GM12878 (cell line): Measurements from ENCODE around the gene PPEF1. TPM values are rescaled to one million over a fixed set of nuclear protein-coding genes. Genes with fewer than 3 reads are reported as not detected.

Experiments used
- ATAC-seq: fragments of 200-7000 bp; cut with Tn5 transposase; 3 replicates; pipeline ENCODE4 v1.9.1; 2020; ENCODE audit warnings: mild to moderate bottlenecking, moderate library complexity
- BruUV-seq: library from RNA; stranded (reverse); fragments of 400-500 nt; replicated peaks from 2 replicates; lab custom pipeline; 2021; lab: Mats Ljungman, UMichigan
- CTCF ChIA-PET: fragments of 300-600 bp; sonication (Branson Sonifier 250); formaldehyde crosslinking; extraction: SDS; loops from one replicate; lab custom pipeline; 2021; ENCODE audit warnings: inconsistent platforms; lab: Yijun Ruan, JAX
- POLR2A ChIA-PET: fragments of 350-600 bp; formaldehyde crosslinking; extraction: SDS; loops from one replicate; lab custom pipeline; 2021; ENCODE audit warnings: inconsistent platforms; lab: Charles Lee
- RAD21 ChIA-PET: fragments of 300-600 bp; sonication (Branson Sonifier 250); formaldehyde crosslinking; loops from one replicate; lab custom pipeline; 2023; ENCODE audit warnings: antibody characterized with exemption; ENCODE audit not compliant: unreplicated experiment; lab: Charles Lee
- SMC1A ChIA-PET: fragments of 300-600 bp; sonication (Branson Sonifier 250); formaldehyde crosslinking; loops from one replicate; lab custom pipeline; 2023; ENCODE audit not compliant: unreplicated experiment, uncharacterized antibody; lab: Charles Lee
- DNase-seq: peaks from one replicate; pipeline ENCODE4 v3.0.0-alpha.2; 2011; ENCODE audit warnings: low read depth, low spot score
- FAIRE-seq: peaks from 3 replicates; lab custom pipeline; 2011; peaks lifted over from hg19 to GRCh38; lab: Jason Lieb, UNC
- H2AFZ ChIP-seq: 2 replicates; pipeline ENCODE4 v1.6.0; 2011; ENCODE audit warnings: low read depth, low read length, control low read depth; ENCODE audit not compliant: control insufficient read depth
- H3K27ac ChIP-seq: 2 replicates; pipeline ENCODE4 v1.5.1; 2011; ENCODE audit warnings: control low read depth; ENCODE audit not compliant: control insufficient read depth, insufficient read depth
- H3K27me3 ChIP-seq, 2 experiments: replicated peaks in 1 of 2; 2 replicates each; pipeline versions ENCODE4 v1.6.0 to v1.6.1; 2011; ENCODE audit warnings: low read length in 1 of 2; ENCODE audit not compliant: control insufficient read depth in 2 of 2, insufficient read depth in 2 of 2
- H3K36me3 ChIP-seq, 2 experiments: 2 replicates each; pipeline ENCODE4 v1.5.1; 2011; ENCODE audit warnings: low read length in 1 of 2; ENCODE audit not compliant: control insufficient read depth in 2 of 2, insufficient read depth in 2 of 2
- H3K4me1 ChIP-seq: 2 replicates; pipeline ENCODE4 v1.6.1; 2011; ENCODE audit warnings: mild to moderate bottlenecking, low read length, moderate library complexity, mixed read lengths; ENCODE audit not compliant: control insufficient read depth, insufficient read depth
- H3K4me2 ChIP-seq: 2 replicates; pipeline ENCODE4 v1.6.0; 2011; ENCODE audit warnings: control low read depth; ENCODE audit not compliant: control insufficient read depth, insufficient read depth
- H3K4me3 ChIP-seq: fragments of 200-600 bp; sonication (generic); 2 replicates; pipeline ENCODE4 v1.5.1; 2016
- H3K79me2 ChIP-seq: 2 replicates; pipeline ENCODE4 v1.6.0; 2011; ENCODE audit warnings: low read length; ENCODE audit not compliant: control insufficient read depth, insufficient read depth
- H3K9ac ChIP-seq: 2 replicates; pipeline ENCODE4 v1.8.0; 2011; ENCODE audit warnings: low read length, control low read depth, mixed read lengths; ENCODE audit not compliant: control insufficient read depth, insufficient read depth
- H3K9me3 ChIP-seq: replicated peaks from 3 replicates; pipeline ENCODE4 v1.5.1; 2011; ENCODE audit warnings: mild to moderate bottlenecking, low read length; ENCODE audit not compliant: control insufficient read depth, insufficient read depth
- H4K20me1 ChIP-seq: 2 replicates; pipeline ENCODE4 v1.6.0; 2011; ENCODE audit not compliant: control insufficient read depth, insufficient read depth
- BACH1 ChIP-seq: fragments of 450-650 bp; IDR thresholded peaks from 2 replicates; pipeline ENCODE4 v1.6.1; 2017; ENCODE audit warnings: mild to moderate bottlenecking, borderline replicate concordance
- BCL11A ChIP-seq: IDR thresholded peaks from 2 replicates; pipeline ENCODE4 v1.6.1; 2011; ENCODE audit warnings: low read depth, low read length
- BHLHE40 ChIP-seq, 2 experiments: fragments of 450-650 bp in 1 of 2; IDR thresholded peaks; 2 replicates each; pipeline ENCODE4 v1.6.1; 2011 to 2017; ENCODE audit warnings: low read depth in 2 of 2, borderline replicate concordance in 1 of 2, improper control_type of control experiment in 1 of 2, low read length in 1 of 2, mild to moderate bottlenecking in 1 of 2
- BRCA1 ChIP-seq: IDR thresholded peaks from 2 replicates; pipeline ENCODE4 v1.6.1; 2011; ENCODE audit warnings: low read depth, low read length, improper control_type of control experiment
- CHD2 ChIP-seq: IDR thresholded peaks from 2 replicates; pipeline ENCODE4 v1.6.1; 2011; ENCODE audit warnings: low read depth, low read length, improper control_type of control experiment, borderline replicate concordance
- ESRRA ChIP-seq: IDR thresholded peaks from 2 replicates; pipeline ENCODE4 v1.6.1; 2012; ENCODE audit warnings: mild to moderate bottlenecking, low read length, improper control_type of control experiment
- EZH2 ChIP-seq: IDR thresholded peaks from 2 replicates; pipeline ENCODE4 v1.6.1; 2012; ENCODE audit warnings: low read depth, mild to moderate bottlenecking, control low read depth, inconsistent platforms, low read length, borderline replicate concordance; ENCODE audit not compliant: control insufficient read depth
- HDGF ChIP-seq: fragments of 450-650 bp; IDR thresholded peaks from 2 replicates; pipeline ENCODE4 v1.6.1; 2016; ENCODE audit warnings: antibody characterized with exemption
- JUND ChIP-seq: IDR thresholded peaks from 2 replicates; pipeline ENCODE4 v1.6.1; 2012; ENCODE audit warnings: low read depth, mild to moderate bottlenecking, low read length, improper control_type of control experiment, moderate library complexity
- MEF2B ChIP-seq: fragments of 450-650 bp; IDR thresholded peaks from 2 replicates; pipeline ENCODE4 v1.6.1; 2018; ENCODE audit warnings: mild to moderate bottlenecking, moderate library complexity; ENCODE audit not compliant: partially characterized antibody, poor library complexity, severe bottlenecking
- NRF1 ChIP-seq: conservative IDR thresholded peaks from 2 replicates; pipeline ENCODE4 v1.6.1; 2011; ENCODE audit warnings: mild to moderate bottlenecking, low read depth, low read length, improper control_type of control experiment
- PML ChIP-seq: IDR thresholded peaks from 2 replicates; pipeline ENCODE4 v1.6.1; 2012; ENCODE audit warnings: low read length, inconsistent platforms
- RUNX3 ChIP-seq: IDR thresholded peaks from 2 replicates; pipeline ENCODE4 v1.6.1; 2012; ENCODE audit warnings: low read length, inconsistent platforms
- SMAD5 ChIP-seq: IDR thresholded peaks from 2 replicates; pipeline ENCODE4 v1.6.1; 2016; ENCODE audit warnings: antibody characterized with exemption, low read depth
- TBL1XR1 ChIP-seq: IDR thresholded peaks from 2 replicates; pipeline ENCODE4 v1.6.1; 2012; ENCODE audit warnings: low read depth, low read length, improper control_type of control experiment
- YBX1 ChIP-seq: fragments of 450-650 bp; IDR thresholded peaks from 2 replicates; pipeline ENCODE4 v1.6.1; 2016; ENCODE audit warnings: antibody characterized with exemption
- ZNF217 ChIP-seq: fragments of 450-650 bp; IDR thresholded peaks from 2 replicates; pipeline ENCODE4 v1.6.1; 2017; ENCODE audit warnings: antibody characterized with exemption, mild to moderate bottlenecking
- ZSCAN29 ChIP-seq: fragments of 450-650 bp; IDR thresholded peaks from 2 replicates; pipeline ENCODE4 v1.6.1; 2017; ENCODE audit warnings: mild to moderate bottlenecking, moderate library complexity
- ZZZ3 ChIP-seq: IDR thresholded peaks from 2 replicates; pipeline ENCODE4 v1.6.1; 2011; ENCODE audit warnings: low read depth; ENCODE audit not compliant: control insufficient read depth, insufficient read length
- in situ Hi-C: fragments of 300-500 bp; cut with MboI; formaldehyde crosslinking; loops from 9 replicates; pipeline ENCODE4 v1.14.3; 2018; ENCODE audit warnings: mixed read lengths
- intact Hi-C: fragments of 100-400 bp; cut with micrococcal nuclease; formaldehyde crosslinking; loops from one replicate; pipeline ENCODE4 v1.14.2; 2022; ENCODE audit not compliant: unreplicated experiment
- polyA plus RNA-seq, 11 experiments: library from polyadenylated mRNA; depleted of rRNA in 4 of 11; unstranded in 6 of 11; stranded (reverse) in 5 of 11; fragments of >200 nt; fragmentation: Nextera tagmentation in 4 of 11; fragmentation: Illumina TruSeq in 1 of 11; extraction: Ambion mirVana in 4 of 11; extraction: Trizol in 1 of 11; gene quantifications; 1 replicate in 1 of 11; 2 replicates in 10 of 11; pipeline versions ENCODE4 v1.2.1 to v1.2.3, GENCODE V29; 2011 to 2016; ENCODE audit warnings: inconsistent platforms in 2 of 11, missing spikeins in 2 of 11, low read depth in 1 of 11
- total RNA-seq, 4 experiments: library from RNA; depleted of rRNA in 3 of 4; stranded (reverse); fragments of >200 nt in 3 of 4; fragmentation: Illumina TruSeq in 1 of 4; extraction: Trizol in 1 of 4; gene quantifications; 2 replicates each; pipeline versions ENCODE4 v1.2.1 to v1.2.3, GENCODE V29; 2013 to 2021
- TF ChIP-seq, protein P1 (sequence below): fragments of 450-650 bp; IDR thresholded peaks from 2 replicates; pipeline ENCODE4 v1.6.1; 2018; ENCODE audit warnings: mild to moderate bottlenecking, low read depth, moderate library complexity; ENCODE audit not compliant: partially characterized antibody

PPEF1 gene
- total and polyA plus RNA-seq, 10 of the 15 experiments (the other 5 are each of a cell fraction or from before 2014, with no cell fraction given): 0.24 to 2.2 (median 0.50) TPM

- ChIA-PET SMC1A (no interaction called here), CTCF (no interaction called here), POLR2A (no interaction called here), RAD21 (no interaction called here)
- H3K79me2 ChIP-seq: no peaks in the 10 kb centered on the region
- H4K20me1 ChIP-seq: no peaks in the 10 kb centered on the region
- H3K4me3 ChIP-seq: no peak overlapping the region
- no peaks in the 10 kb centered on the region for H3K4me1 ChIP-seq
- H3K36me3 ChIP-seq: no peaks in the 10 kb centered on the region
- FAIRE-seq (no peak), DNase-seq (no peak), ATAC-seq (no peak)
- no peaks in the 10 kb centered on the region for H3K27me3 ChIP-seq
- H3K4me2 ChIP-seq: no peak overlapping the region
- H3K9me3 ChIP-seq: no peaks in the 10 kb centered on the region
- no peak for TF ChIP-seq EZH2
- TF ChIP-seq ZSCAN29: no peak
- TF ChIP-seq NRF1: no peak
- no peak for TF ChIP-seq HDGF
- no peak for TF ChIP-seq BHLHE40 (IDR thresholded peaks at IDR 0.05; ENCODE audit: borderline replicate concordance in 1 of 2, low read depth in 2 of 2, low read length in 1 of 2)
- no peak for TF ChIP-seq YBX1
- no peak for TF ChIP-seq PML
- no peak for TF ChIP-seq ZNF217
- TF ChIP-seq SMAD5: no peak
- no peak for TF ChIP-seq ZZZ3
- no peak for TF ChIP-seq BRCA1
- no peak for TF ChIP-seq ESRRA
- TF ChIP-seq TBL1XR1: no peak
- no peak for TF ChIP-seq JUND
- TF ChIP-seq CHD2: no peak
- TF ChIP-seq, protein P1, sequence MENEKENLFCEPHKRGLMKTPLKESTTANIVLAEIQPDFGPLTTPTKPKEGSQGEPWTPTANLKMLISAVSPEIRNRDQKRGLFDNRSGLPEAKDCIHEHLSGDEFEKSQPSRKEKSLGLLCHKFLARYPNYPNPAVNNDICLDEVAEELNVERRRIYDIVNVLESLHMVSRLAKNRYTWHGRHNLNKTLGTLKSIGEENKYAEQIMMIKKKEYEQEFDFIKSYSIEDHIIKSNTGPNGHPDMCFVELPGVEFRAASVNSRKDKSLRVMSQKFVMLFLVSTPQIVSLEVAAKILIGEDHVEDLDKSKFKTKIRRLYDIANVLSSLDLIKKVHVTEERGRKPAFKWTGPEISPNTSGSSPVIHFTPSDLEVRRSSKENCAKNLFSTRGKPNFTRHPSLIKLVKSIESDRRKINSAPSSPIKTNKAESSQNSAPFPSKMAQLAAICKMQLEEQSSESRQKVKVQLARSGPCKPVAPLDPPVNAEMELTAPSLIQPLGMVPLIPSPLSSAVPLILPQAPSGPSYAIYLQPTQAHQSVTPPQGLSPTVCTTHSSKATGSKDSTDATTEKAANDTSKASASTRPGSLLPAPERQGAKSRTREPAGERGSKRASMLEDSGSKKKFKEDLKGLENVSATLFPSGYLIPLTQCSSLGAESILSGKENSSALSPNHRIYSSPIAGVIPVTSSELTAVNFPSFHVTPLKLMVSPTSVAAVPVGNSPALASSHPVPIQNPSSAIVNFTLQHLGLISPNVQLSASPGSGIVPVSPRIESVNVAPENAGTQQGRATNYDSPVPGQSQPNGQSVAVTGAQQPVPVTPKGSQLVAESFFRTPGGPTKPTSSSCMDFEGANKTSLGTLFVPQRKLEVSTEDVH: no peak
- TF ChIP-seq BACH1: no peak
- TF ChIP-seq MEF2B: no peak
- TF ChIP-seq RUNX3: no peak
- no peak for TF ChIP-seq BCL11A
- in situ Hi-C loops: no loop called here
- no peak overlapping the region for H3K9ac ChIP-seq
- intact Hi-C loops: no loop called here
- BruUV-seq: no TSS peak
- no peak overlapping the region for H3K27ac ChIP-seq
- H2AFZ ChIP-seq: no peak overlapping the region
Measured at GRCh38 chrX:18792828-18793227, 85.4 kb downstream of the PPEF1 start.
